ENCODE results near the gene PLD2.
"Not testable (repeated sequence)": the region's sequence is repeated elsewhere in the genome, so short reads cannot be mapped to it uniquely, and the experiment has no call there.

The PLD2 gene

DNA sequence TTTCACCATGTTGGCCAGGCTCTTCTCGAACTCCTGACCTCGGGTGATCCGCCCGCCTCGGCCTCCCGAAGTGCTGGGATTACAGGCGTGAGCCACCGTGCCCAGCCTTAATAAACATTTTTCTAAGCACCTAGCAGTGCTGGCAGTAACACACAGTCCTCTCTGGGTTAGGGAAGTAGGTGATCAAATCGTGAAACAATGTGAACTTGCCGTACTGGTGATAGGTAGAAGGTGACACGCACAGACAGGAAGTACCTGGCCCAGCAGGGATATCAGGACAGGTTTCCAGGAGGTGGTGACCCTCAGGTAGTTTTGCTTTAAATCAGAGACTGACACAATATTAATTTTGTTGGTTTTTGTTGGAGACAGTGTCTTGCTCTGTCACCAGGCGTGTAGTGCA, 4.5 kb downstream of the PLD2 start:
- no peak overlapping the region for H3K9ac ChIP-seq (ENCODE audit: low read length)
- H3K27ac ChIP-seq (ENCODE audit: low read depth, low read length) = no peak overlapping the region
- H3K27me3 ChIP-seq (ENCODE audit: control insufficient read depth, insufficient read depth, low read length) = no peaks in the 10 kb centered on the region
- H3K4me1 ChIP-seq (ENCODE audit: control insufficient read depth, insufficient read depth, low read length) = peaks cover 6% of the 10 kb centered on the region; the same call in 1 of the 2 replicates
- no peak overlapping the region for H3K4me3 ChIP-seq (ENCODE audit: low read depth, low read length)
- H3K9me3 ChIP-seq (ENCODE audit: control insufficient read depth, insufficient read depth, low read depth, low read length) = no peaks in the 10 kb centered on the region
- peaks cover 54% of the 10 kb centered on the region for H3K36me3 ChIP-seq (ENCODE audit: control insufficient read depth, insufficient read depth, low read length)

GRCh38 chr17:4812690-4813089, 5.7 kb downstream of the PLD2 start:
- Histone ChIP-seq H3K4me1 (ENCODE audit: control insufficient read depth, insufficient read depth, low read length) (peaks cover 4% of the 10 kb centered on the region; the same call in 1 of the 2 replicates), H3K9me3 (ENCODE audit: control insufficient read depth, insufficient read depth, low read depth, low read length) (no peaks in the 10 kb centered on the region), H3K36me3 (ENCODE audit: control insufficient read depth, insufficient read depth, low read length) (peaks cover 63% of the 10 kb centered on the region), H3K27ac (ENCODE audit: low read depth, low read length) (no peak overlapping the region), H3K9ac (ENCODE audit: low read length) (no peak overlapping the region), H3K27me3 (ENCODE audit: control insufficient read depth, insufficient read depth, low read length) (no peaks in the 10 kb centered on the region), H3K4me3 (ENCODE audit: low read depth, low read length) (no peak overlapping the region)

GRCh38 chr17:4815043-4815675, 8.2 kb downstream of the PLD2 start:
- H3K4me1 ChIP-seq (ENCODE audit: control insufficient read depth, insufficient read depth, low read length) = no peaks in the 10 kb centered on the region
- no peak overlapping the region for H3K9ac ChIP-seq (ENCODE audit: low read length)
- no peak overlapping the region for H3K4me3 ChIP-seq (ENCODE audit: low read depth, low read length)
- H3K9me3 ChIP-seq (ENCODE audit: control insufficient read depth, insufficient read depth, low read depth, low read length) = no peaks in the 10 kb centered on the region
- no peaks in the 10 kb centered on the region for H3K27me3 ChIP-seq (ENCODE audit: control insufficient read depth, insufficient read depth, low read length)
- H3K27ac ChIP-seq (ENCODE audit: low read depth, low read length) = no peak overlapping the region
- H3K36me3 ChIP-seq (ENCODE audit: control insufficient read depth, insufficient read depth, low read length) = peaks cover 63% of the 10 kb centered on the region

GRCh38 chr17:4816826-4817225, 9.9 kb downstream of the PLD2 start:
- no peaks in the 10 kb centered on the region for H3K27me3 ChIP-seq (ENCODE audit: control insufficient read depth, insufficient read depth, low read length)
- no peaks in the 10 kb centered on the region for H3K4me1 ChIP-seq (ENCODE audit: control insufficient read depth, insufficient read depth, low read length)
- H3K9ac ChIP-seq (ENCODE audit: low read length) = no peak overlapping the region
- no peak overlapping the region for H3K4me3 ChIP-seq (ENCODE audit: low read depth, low read length)
- no peak overlapping the region for H3K27ac ChIP-seq (ENCODE audit: low read depth, low read length)
- no peaks in the 10 kb centered on the region for H3K9me3 ChIP-seq (ENCODE audit: control insufficient read depth, insufficient read depth, low read depth, low read length)
- H3K36me3 ChIP-seq (ENCODE audit: control insufficient read depth, insufficient read depth, low read length) = peaks cover 56% of the 10 kb centered on the region

DNA sequence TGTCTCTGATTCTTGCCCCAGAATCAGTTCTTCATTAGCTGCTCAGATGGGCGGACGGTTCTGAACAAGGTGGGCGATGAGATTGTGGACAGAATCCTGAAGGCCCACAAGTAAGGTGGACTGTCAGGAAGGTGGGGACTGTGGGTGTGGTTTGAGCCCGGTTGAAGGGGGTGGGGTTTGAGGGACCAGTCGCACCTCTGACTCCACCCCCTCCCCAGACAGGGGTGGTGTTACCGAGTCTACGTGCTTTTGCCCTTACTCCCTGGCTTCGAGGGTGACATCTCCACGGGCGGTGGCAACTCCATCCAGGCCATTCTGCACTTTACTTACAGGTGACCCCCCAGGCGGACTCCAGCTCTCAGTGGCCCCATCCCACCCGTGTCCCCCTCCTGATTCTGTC, 11.3 kb downstream of the PLD2 start:
- Histone ChIP-seq H3K27me3 (ENCODE audit: control insufficient read depth, insufficient read depth, low read length) (no peaks in the 10 kb centered on the region), H3K4me3 (ENCODE audit: low read depth, low read length) (no peak overlapping the region), H3K36me3 (ENCODE audit: control insufficient read depth, insufficient read depth, low read length) (peaks cover 66% of the 10 kb centered on the region), H3K9ac (ENCODE audit: low read length) (no peak overlapping the region), H3K27ac (ENCODE audit: low read depth, low read length) (no peak overlapping the region), H3K4me1 (ENCODE audit: control insufficient read depth, insufficient read depth, low read length) (no peaks in the 10 kb centered on the region), H3K9me3 (ENCODE audit: control insufficient read depth, insufficient read depth, low read depth, low read length) (no peaks in the 10 kb centered on the region)

GRCh38 chr17:4822835-4823234, 15.9 kb downstream of the PLD2 start:
- Histone ChIP-seq H3K27me3 (ENCODE audit: control insufficient read depth, insufficient read depth, low read length) (no peaks in the 10 kb centered on the region), H3K9ac (ENCODE audit: low read length) (no peak overlapping the region), H3K4me3 (ENCODE audit: low read depth, low read length) (no peak overlapping the region), H3K27ac (ENCODE audit: low read depth, low read length) (no peak overlapping the region), H3K9me3 (ENCODE audit: control insufficient read depth, insufficient read depth, low read depth, low read length) (no peaks in the 10 kb centered on the region), H3K36me3 (ENCODE audit: control insufficient read depth, insufficient read depth, low read length) (peaks cover 37% of the 10 kb centered on the region), H3K4me1 (ENCODE audit: control insufficient read depth, insufficient read depth, low read length) (peaks cover 5% of the 10 kb centered on the region; the same call in 1 of the 2 replicates)

DNA sequence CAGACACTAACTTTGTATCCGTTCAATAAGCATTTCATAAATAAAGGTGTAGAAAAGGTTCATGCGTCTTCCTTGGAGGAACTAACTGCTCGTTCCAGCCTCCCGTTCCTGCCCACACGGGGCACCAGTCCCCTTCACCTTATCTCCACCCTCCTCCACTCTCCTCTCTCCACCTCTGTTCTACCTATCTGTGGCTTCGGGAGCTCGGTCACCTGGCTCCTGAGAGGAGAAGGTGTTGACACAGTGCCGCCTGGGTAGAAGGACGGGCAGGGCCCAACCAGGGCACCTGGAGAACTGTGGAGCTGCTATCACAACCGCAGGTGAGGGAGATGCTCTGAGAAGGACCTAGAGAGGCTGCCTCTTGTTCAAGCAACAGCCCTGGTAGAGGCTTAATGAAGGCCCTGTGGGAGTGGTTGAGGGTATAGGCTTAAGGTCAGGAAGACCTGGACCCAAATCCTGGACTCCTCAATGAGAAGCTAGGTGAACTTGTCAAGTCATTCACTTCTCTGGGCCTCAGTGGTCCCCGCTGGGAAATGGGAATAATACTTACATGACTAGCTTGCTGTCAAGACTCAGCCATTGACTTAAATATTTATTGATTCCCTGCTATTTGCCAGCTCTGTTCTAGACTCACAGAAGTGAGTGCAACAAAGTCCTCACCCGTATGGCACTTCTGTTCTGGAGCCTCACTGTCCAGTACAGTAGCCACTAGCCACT, 16.6 kb downstream of the PLD2 start:
- peaks cover 5% of the 10 kb centered on the region; the same call in 1 of the 2 replicates for H3K4me1 ChIP-seq (ENCODE audit: control insufficient read depth, insufficient read depth, low read length)
- no peak overlapping the region for H3K27ac ChIP-seq (ENCODE audit: low read depth, low read length)

DNA sequence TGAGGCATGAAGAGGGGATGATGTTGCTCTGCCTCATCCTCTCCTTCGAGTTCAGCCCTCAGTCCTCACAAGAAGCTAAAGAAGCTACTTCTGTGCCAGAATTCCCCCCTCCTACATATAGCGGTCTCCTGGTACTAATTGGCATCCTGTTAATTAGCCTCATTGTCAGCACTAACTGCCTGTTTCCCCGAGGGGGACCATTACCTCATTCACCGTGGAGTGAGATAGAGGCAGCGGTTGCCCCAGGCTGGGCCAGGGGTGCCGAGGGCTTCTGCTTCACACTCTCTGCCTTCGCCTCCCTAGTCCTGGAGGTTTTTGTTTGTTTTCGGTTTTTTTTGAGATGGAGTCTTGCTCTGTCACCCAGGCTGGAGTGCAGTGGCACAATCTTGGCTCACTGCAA, 20.4 kb downstream of the PLD2 start:
- H3K9ac ChIP-seq (ENCODE audit: low read length) = no peak overlapping the region
- no peak overlapping the region for H3K4me3 ChIP-seq (ENCODE audit: low read depth, low read length)
- H3K27me3 ChIP-seq (ENCODE audit: control insufficient read depth, insufficient read depth, low read length) = no peaks in the 10 kb centered on the region
- H3K36me3 ChIP-seq (ENCODE audit: control insufficient read depth, insufficient read depth, low read length) = peaks cover 13% of the 10 kb centered on the region
- peaks cover 5% of the 10 kb centered on the region; the same call in 1 of the 2 replicates for H3K4me1 ChIP-seq (ENCODE audit: control insufficient read depth, insufficient read depth, low read length)
- H3K9me3 ChIP-seq (ENCODE audit: control insufficient read depth, insufficient read depth, low read depth, low read length) = no peaks in the 10 kb centered on the region
- no peak overlapping the region for H3K27ac ChIP-seq (ENCODE audit: low read depth, low read length)

More for the DNA sequence above, 16.6 kb downstream of the PLD2 start:
- Histone ChIP-seq H3K4me3 (ENCODE audit: low read depth, low read length) (no peak overlapping the region), H3K27me3 (ENCODE audit: control insufficient read depth, insufficient read depth, low read length) (no peaks in the 10 kb centered on the region), H3K36me3 (ENCODE audit: control insufficient read depth, insufficient read depth, low read length) (peaks cover 32% of the 10 kb centered on the region), H3K9ac (ENCODE audit: low read length) (no peak overlapping the region), H3K9me3 (ENCODE audit: control insufficient read depth, insufficient read depth, low read depth, low read length) (no peaks in the 10 kb centered on the region)

DNA sequence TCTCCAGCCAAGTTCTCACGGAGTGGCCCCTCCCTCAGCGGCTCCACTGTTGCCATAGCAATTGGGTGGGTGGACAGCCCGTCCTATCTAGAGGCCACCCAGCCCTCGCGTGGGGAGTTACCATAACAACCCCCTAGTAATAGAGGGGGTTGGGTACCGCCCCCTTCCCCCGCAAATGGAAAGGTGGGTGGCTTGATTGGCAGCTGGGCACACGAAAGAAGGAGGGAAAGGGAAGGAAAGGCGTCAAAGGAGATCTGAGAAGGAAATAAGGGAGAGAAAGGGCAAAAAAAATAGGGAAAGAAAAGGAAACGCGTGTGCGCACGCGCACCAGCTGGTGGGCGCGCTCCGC, 25.9 kb downstream of the PLD2 start:
- H3K36me3 ChIP-seq (ENCODE audit: control insufficient read depth, insufficient read depth, low read length); H3K9me3 ChIP-seq (ENCODE audit: control insufficient read depth, insufficient read depth, low read depth, low read length); H3K27me3 ChIP-seq (ENCODE audit: control insufficient read depth, insufficient read depth, low read length): not testable (repeated sequence)
- peak overlapping the region; percentile 52; the same call in 1 of the 2 replicates for H3K27ac ChIP-seq (ENCODE audit: low read depth, low read length)
- peak overlapping the region; percentile 88 for H3K4me3 ChIP-seq (ENCODE audit: low read depth, low read length)
- H3K4me1 ChIP-seq (ENCODE audit: control insufficient read depth, insufficient read depth, low read length) = peaks cover 15% of the 10 kb centered on the region
- H3K9ac ChIP-seq (ENCODE audit: low read length) = peak overlapping the region; percentile 72

DNA sequence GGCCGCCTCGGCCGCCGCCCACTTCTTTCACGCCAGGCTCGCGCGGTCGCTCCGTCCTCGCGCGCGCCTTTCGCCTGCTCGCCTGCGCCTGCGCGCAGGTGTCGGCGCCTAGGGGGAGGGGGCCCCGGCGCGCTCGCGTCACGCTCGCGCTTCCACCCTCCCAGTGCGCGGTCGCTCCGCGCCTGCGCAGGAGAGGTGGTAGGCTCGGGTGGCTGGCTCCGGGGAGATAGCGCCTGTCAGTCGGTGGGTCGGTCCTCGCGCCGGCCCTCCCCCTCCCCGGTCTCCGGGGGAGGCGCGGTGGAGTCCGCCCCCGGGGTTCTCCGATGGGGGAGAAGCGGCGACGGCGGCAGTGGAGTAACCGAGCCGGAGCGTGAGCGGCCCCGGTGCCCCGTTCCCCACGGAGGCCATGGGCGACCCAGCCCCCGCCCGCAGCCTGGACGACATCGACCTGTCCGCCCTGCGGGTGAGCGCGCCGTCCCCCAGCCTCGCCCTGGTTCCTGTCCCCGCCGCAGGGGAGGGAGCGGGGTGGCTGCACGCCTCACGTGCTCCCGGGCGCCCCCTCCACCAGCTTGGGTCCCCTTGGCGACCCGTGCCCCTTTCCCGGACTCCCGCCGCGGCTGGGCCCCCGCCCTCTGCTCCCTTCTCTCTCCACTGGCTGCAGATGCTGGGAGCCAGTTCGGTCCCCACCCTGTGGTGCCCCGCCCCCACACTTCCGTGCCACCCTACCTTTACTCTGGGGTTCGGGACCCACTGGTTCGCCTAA, 26.4 kb downstream of the PLD2 start, which contains the start of gene MINK1:
TSS of gene MINK1 (plus strand) at position 163 of the 763 bp plus-strand sequence. CDS start at position 407, 244 bp downstream.
- Histone ChIP-seq H3K4me3 (ENCODE audit: low read depth, low read length) (peak within 1 kb of the TSS; percentile 88), H3K27ac (ENCODE audit: low read depth, low read length) (peak within 1 kb of the TSS; percentile 52), H3K4me1 (ENCODE audit: control insufficient read depth, insufficient read depth, low read length) (peaks cover 17% of the 10 kb centered on the region), H3K9ac (ENCODE audit: low read length) (peak within 1 kb of the TSS; percentile 82), H3K9me3 (ENCODE audit: control insufficient read depth, insufficient read depth, low read depth, low read length) (no peaks in the 10 kb centered on the region), H3K36me3 (ENCODE audit: control insufficient read depth, insufficient read depth, low read length) (0 out of 2 replicates have a peak, but pooled peaks cover 4% of the 10 kb centered on the region), H3K27me3 (ENCODE audit: control insufficient read depth, insufficient read depth, low read length) (no peaks in the 10 kb centered on the region)

All from HUES6 (cell line).